ENCODE results near the gene RAPGEF3.

Gene RAPGEF3

GRCh38 chr12:47742253-47742825, 16.3 kb downstream of the RAPGEF3 start:
- ChIA-PET CTCF (interaction anchor here (0.6 to 13.5 kb wide), 48 partner anchors 15 to 876 kb away, joined by 3 to 784 read pairs (median 4); partner anchors contain the start of genes ENDOU, HDAC7, RAPGEF3 and SLC48A1), POLR2A (interaction anchor here (1.0 to 4.0 kb wide), 4 partner anchors 25 to 96 kb away, joined by 3 to 34 read pairs (median 6); no protein-coding TSS in a partner anchor)
- no peaks in the 10 kb centered on the region for H3K9me3 ChIP-seq (ENCODE audit: control insufficient read depth, insufficient read depth, low read depth, low read length)
- H3K27ac ChIP-seq (ENCODE audit: extremely low read depth, low read depth, low read length), result no peak overlapping the region
- no peak overlapping the region for H3K4me3 ChIP-seq (ENCODE audit: low read depth, low read length)
- no peaks in the 10 kb centered on the region for H3K4me1 ChIP-seq (ENCODE audit: control insufficient read depth, insufficient read depth, low read length)
- no peaks in the 10 kb centered on the region for H3K36me3 ChIP-seq (ENCODE audit: control insufficient read depth in 2 of 2, insufficient read depth in 1 of 2, low read length in 2 of 2)
- TF ChIP-seq ZSCAN30 (tag by site-specific recombination; IDR thresholded peaks at IDR 0.05) (peak; percentile 94), ZBTB8A (tag by site-specific recombination; IDR thresholded peaks at IDR 0.05) (peak; percentile 32; the same call in 1 of the 2 replicates), ZNF501 (tag by site-specific recombination; IDR thresholded peaks at IDR 0.05) (0 out of 2 replicates have a peak, but pooled peaks have one; percentile 33), ZBTB48 (tag by site-specific recombination; IDR thresholded peaks at IDR 0.05) (no peak), ZNF670 (tag by site-specific recombination; IDR thresholded peaks at IDR 0.05; ENCODE audit: low read depth) (no peak), ZEB2 (tag by site-specific recombination; IDR thresholded peaks at IDR 0.05) (0 out of 2 replicates have a peak, but pooled peaks have one; percentile 55), ZNF580 (tag by site-specific recombination; IDR thresholded peaks at IDR 0.05) (0 out of 2 replicates have a peak, but pooled peaks have one; percentile 13), KLF8 (tag by site-specific recombination; IDR thresholded peaks at IDR 0.05) (peak; percentile 50; the same call in 1 of the 2 replicates), IKZF3 (tag by site-specific recombination; IDR thresholded peaks at IDR 0.05) (0 out of 2 replicates have a peak, but pooled peaks have one; percentile 38), ZNF664 (tag by site-specific recombination; IDR thresholded peaks at IDR 0.05) (peak; percentile 99), ZNF768 (tag by site-specific recombination; IDR thresholded peaks at IDR 0.05) (peak; percentile 87), ZNF341 (tag by site-specific recombination; IDR thresholded peaks at IDR 0.05; ENCODE audit: low read depth) (0 out of 2 replicates have a peak, but pooled peaks have one; percentile 15), ZNF639 (tag by site-specific recombination; IDR thresholded peaks at IDR 0.05) (0 out of 2 replicates have a peak, but pooled peaks have one; percentile 65), HOXC10 (CRISPR knock-in tag; IDR thresholded peaks at IDR 0.05) (no peak), GLI2 (tag by site-specific recombination; IDR thresholded peaks at IDR 0.05; ENCODE audit: borderline replicate concordance, low read depth) (no peak), SP3 (tag by site-specific recombination; IDR thresholded peaks at IDR 0.05) (no peak), ZNF366 (tag by site-specific recombination; conservative IDR thresholded peaks at IDR 0.05) (peak; percentile 69), ZNF624 (tag by site-specific recombination; IDR thresholded peaks at IDR 0.05) (no peak), SCRT2 (tag by site-specific recombination; IDR thresholded peaks at IDR 0.05) (0 out of 2 replicates have a peak, but pooled peaks have one; percentile 22), ZNF654 (tag by site-specific recombination; IDR thresholded peaks at IDR 0.05; ENCODE audit: low read depth) (peak; percentile 85), SP7 (tag by site-specific recombination; IDR thresholded peaks at IDR 0.05) (0 out of 2 replicates have a peak, but pooled peaks have one; percentile 38), ZBTB49 (tag by site-specific recombination; IDR thresholded peaks at IDR 0.05; ENCODE audit: low read depth) (no peak), ZNF76 (tag by site-specific recombination; IDR thresholded peaks at IDR 0.05; ENCODE audit: borderline replicate concordance, low read depth) (no peak), REPIN1 (tag by site-specific recombination; IDR thresholded peaks at IDR 0.05; ENCODE audit: low read depth) (no peak), RBAK (tag by site-specific recombination; IDR thresholded peaks at IDR 0.05) (no peak), GLIS2 (tag by site-specific recombination; IDR thresholded peaks at IDR 0.05) (no peak), MZF1 (tag by site-specific recombination; IDR thresholded peaks at IDR 0.05; ENCODE audit: borderline replicate concordance) (peak; percentile 84; the same call in 1 of the 2 replicates), CTCF (tag by site-specific recombination; IDR thresholded peaks at IDR 0.05) (peak; percentile 82), ZNF391 (tag by site-specific recombination; IDR thresholded peaks at IDR 0.05; ENCODE audit: borderline replicate concordance, low read depth) (no peak), ZNF2 (tag by site-specific recombination; IDR thresholded peaks at IDR 0.05) (peak; percentile 62; the same call in 1 of the 2 replicates), ZBTB17 (tag by site-specific recombination; IDR thresholded peaks at IDR 0.05) (0 out of 2 replicates have a peak, but pooled peaks have one; percentile 31), ZSCAN23 (tag by site-specific recombination; IDR thresholded peaks at IDR 0.05) (peak; percentile 68; the same call in 1 of the 2 replicates), ZNF660 (tag by site-specific recombination; IDR thresholded peaks at IDR 0.05) (peak; percentile 42; the same call in 1 of the 2 replicates), KLF9 (tag by site-specific recombination; IDR thresholded peaks at IDR 0.05; ENCODE audit: low read depth) (0 out of 2 replicates have a peak, but pooled peaks have one; percentile 10)
